Retinal pigment epithelial cell (primary cell): ENCODE measurements around the gene CNTF.

Experiments used
- DNase-seq: peaks from one replicate; pipeline ENCODE4 v3.0.0-alpha.2; 2010; ENCODE audit warnings: low read depth
- H3K4me3 ChIP-seq: 2 replicates; pipeline ENCODE4 v1.5.1; 2011; ENCODE audit warnings: mild to moderate bottlenecking, low read length, control low read depth, moderate library complexity
- CTCF ChIP-seq: conservative IDR thresholded peaks from 2 replicates; pipeline ENCODE4 v1.5.1; 2011; ENCODE audit warnings: low read depth, low read length, control low read depth, inconsistent platforms

The CNTF gene

GRCh38 chr11:58591659-58592058 lies 30.8 kb upstream of the CNTF start:
- no peak for DNase-seq
- no peak for TF ChIP-seq CTCF
- no peak overlapping the region for H3K4me3 ChIP-seq

GRCh38 chr11:58592760-58593472 lies 29.5 kb upstream of the CNTF start:
- DNase-seq, result no peak
- TF ChIP-seq CTCF, result no peak
- no peak overlapping the region for H3K4me3 ChIP-seq

- no peak for TF ChIP-seq CTCF
- H3K4me3 ChIP-seq, result no peak overlapping the region
- DNase-seq, result no peak
Observed at GRCh38 chr11:58594826-58595225, 27.6 kb upstream of the CNTF start.

GRCh38 chr11:58596621-58597020 lies 25.8 kb upstream of the CNTF start:
- H3K4me3 ChIP-seq, result no peak overlapping the region
- DNase-seq, result no peak
- TF ChIP-seq CTCF, result no peak

- no peak for TF ChIP-seq CTCF
- no peak overlapping the region for H3K4me3 ChIP-seq
- DNase-seq, result no peak
Observed at GRCh38 chr11:58597486-58598144, 24.9 kb upstream of the CNTF start.

- DNase-seq, result no peak
- TF ChIP-seq CTCF, result no peak
- H3K4me3 ChIP-seq, result no peak overlapping the region
Observed at GRCh38 chr11:58600510-58600909, 22.0 kb upstream of the CNTF start.
